K562 (cell line): Measurements from ENCODE around the gene RASGRP2. TPM values are rescaled to one million over a fixed set of nuclear protein-coding genes. Genes with fewer than 3 reads are reported as not detected.

Experiments
- ATAC-seq: fragments of 200-7000 bp; cut with Tn5 transposase; 3 replicates; pipeline ENCODE4 v1.9.1; 2020; ENCODE audit warnings: moderate library complexity
- BruUV-seq: library from RNA; stranded (reverse); fragments of 400-500 nt; replicated peaks from 2 replicates; lab custom pipeline; 2021; lab: Mats Ljungman, UMichigan
- CTCF ChIA-PET: fragments of 300-600 bp; formaldehyde crosslinking; extraction: SDS; loops from one replicate; lab custom pipeline; 2021; ENCODE audit warnings: low intra/inter-chr PET ratio; lab: Yijun Ruan, JAX
- POLR2A ChIA-PET: fragments of 300-600, 350-650 bp; sonication (Branson Sonifier 250); formaldehyde crosslinking; extraction: SDS; loops from one replicate; lab custom pipeline; 2021; ENCODE audit warnings: antibody characterized with exemption, inconsistent platforms; lab: Yijun Ruan, JAX
- DNase-seq, 4 experiments: peaks; one replicate each; pipeline versions ENCODE4 v3.0.0 to v3.0.0-alpha.2; 2011 to 2018; ENCODE audit warnings: low spot score in 3 of 4, mixed read lengths in 3 of 4; ENCODE audit errors: extremely low read depth in 1 of 4
- FAIRE-seq: peaks from 2 replicates; lab custom pipeline; 2011; peaks lifted over from hg19 to GRCh38; lab: Jason Lieb, UNC
- H2AFZ ChIP-seq: 2 replicates; pipeline ENCODE4 v1.6.0; 2011; ENCODE audit warnings: low read depth, low read length, control low read depth, inconsistent platforms
- H3K27ac ChIP-seq: fragments of 200-600 bp; 3 replicates; pipeline ENCODE4 v1.8.0; 2011; ENCODE audit warnings: low read depth, mild to moderate bottlenecking, control low read depth, inconsistent platforms, low read length, moderate library complexity, mixed read lengths; ENCODE audit errors: extremely low read depth
- H3K27me3 ChIP-seq, 2 experiments: fragments of 300-600 bp in 1 of 2; 2 replicates in 1 of 2; 3 replicates in 1 of 2; pipeline versions ENCODE4 v1.6.0 to v1.8.0; 2011; ENCODE audit warnings: inconsistent platforms in 2 of 2, low read length in 2 of 2, mild to moderate bottlenecking in 1 of 2, mixed read lengths in 1 of 2, moderate library complexity in 1 of 2; ENCODE audit not compliant: control insufficient read depth in 2 of 2, insufficient read depth in 2 of 2
- H3K36me3 ChIP-seq: fragments of 300-600 bp; 3 replicates; pipeline ENCODE4 v1.8.0; 2011; ENCODE audit warnings: mild to moderate bottlenecking, low read length, inconsistent platforms; ENCODE audit not compliant: control insufficient read depth, insufficient read depth
- H3K4me1 ChIP-seq, 2 experiments: fragments of 200-600 bp in 1 of 2; replicated peaks in 1 of 2; 2 replicates in 1 of 2; 3 replicates in 1 of 2; pipeline versions ENCODE4 v1.5.1 to v1.8.0; 2011; ENCODE audit warnings: inconsistent platforms in 2 of 2, low read length in 2 of 2, mild to moderate bottlenecking in 1 of 2, mixed read lengths in 1 of 2, moderate library complexity in 1 of 2; ENCODE audit not compliant: control insufficient read depth in 2 of 2, insufficient read depth in 2 of 2
- H3K4me2 ChIP-seq: 2 replicates; pipeline ENCODE4 v1.6.1; 2011; ENCODE audit warnings: low read length, control low read depth, inconsistent platforms, mixed read lengths; ENCODE audit not compliant: insufficient read depth
- H3K4me3 ChIP-seq: fragments of 200-600 bp; sonication (generic), shearing (Covaris generic); 2 replicates; pipeline ENCODE4 v1.5.1; 2016; ENCODE audit warnings: control low read depth, inconsistent platforms
- H3K79me2 ChIP-seq: fragments of 200-600 bp; 3 replicates; pipeline ENCODE4 v1.8.0; 2011; ENCODE audit warnings: low read length, inconsistent platforms; ENCODE audit not compliant: control insufficient read depth, insufficient read depth
- H3K9ac ChIP-seq, 2 experiments: 2 replicates each; pipeline versions ENCODE4 v1.6.0 to v1.6.1; 2011; ENCODE audit warnings: low read depth in 2 of 2, low read length in 2 of 2, control low read depth in 1 of 2, inconsistent platforms in 1 of 2, mild to moderate bottlenecking in 1 of 2, mixed read lengths in 1 of 2; ENCODE audit not compliant: insufficient read depth in 1 of 2
- H3K9me1 ChIP-seq: one replicate; pipeline ENCODE4 v1.6.0; 2011; ENCODE audit warnings: inconsistent platforms, mild to moderate bottlenecking, low read length, moderate library complexity; ENCODE audit not compliant: control insufficient read depth, insufficient read depth
- H3K9me3 ChIP-seq: replicated peaks from 2 replicates; pipeline ENCODE4 v1.5.1; 2011; ENCODE audit warnings: low read depth, low read length, inconsistent platforms; ENCODE audit not compliant: control insufficient read depth, insufficient read depth
- H4K20me1 ChIP-seq: replicated peaks from 2 replicates; pipeline ENCODE4 v1.6.1; 2011; ENCODE audit warnings: low read length, inconsistent platforms, mixed read lengths; ENCODE audit not compliant: control insufficient read depth, insufficient read depth
- CBX2 ChIP-seq: fragments of 200-600 bp; sonication (generic); IDR thresholded peaks from one replicate; pipeline ENCODE4 v1.6.1; 2012; ENCODE audit warnings: mild to moderate bottlenecking, low read length, inconsistent platforms; ENCODE audit not compliant: insufficient read depth, poor library complexity, severe bottlenecking
- PML ChIP-seq: IDR thresholded peaks from 2 replicates; pipeline ENCODE4 v1.6.1; 2012; ENCODE audit warnings: low read length, inconsistent platforms
- POLR2A ChIP-seq: fragments of 450-650 bp; conservative IDR thresholded peaks from 2 replicates; pipeline ENCODE4 v1.6.1; 2016
- POLR2AphosphoS5 ChIP-seq: IDR thresholded peaks from 2 replicates; pipeline ENCODE4 v1.6.1; 2011; ENCODE audit warnings: mild to moderate bottlenecking, low read depth, low read length, moderate library complexity; ENCODE audit not compliant: control insufficient read depth, insufficient read depth
- ZMIZ1 ChIP-seq, 2 experiments: fragments of 150-350 bp in 1 of 2; IDR thresholded peaks; 2 replicates each; pipeline ENCODE4 v1.6.1; 2012 to 2016; ENCODE audit warnings: low read depth in 2 of 2, low read length in 2 of 2, mild to moderate bottlenecking in 1 of 2, moderate library complexity in 1 of 2
- WGBS: fragments of 100-300 bp; shearing (Covaris generic); methylation state at CpG from one replicate; pipeline ENCODE4 v1.1.6; 2016; ENCODE audit warnings: low coverage, mixed read lengths; ENCODE audit not compliant: insufficient coverage; ENCODE audit errors: missing lambda C conversion rate; 5-methylcytosine and 5-hydroxymethylcytosine counted together
- in situ Hi-C: fragments of 300-500 bp; cut with MboI; formaldehyde crosslinking; loops from 4 replicates; pipeline ENCODE4 v1.15.0; 2018; ENCODE audit warnings: inconsistent platforms, mixed read lengths
- intact Hi-C: fragments of 100-400 bp; cut with micrococcal nuclease; formaldehyde crosslinking; loops from 2 replicates; pipeline ENCODE4 v1.14.2; 2022
- polyA plus RNA-seq, 8 experiments: library from polyadenylated mRNA; depleted of rRNA in 4 of 8; stranded (reverse) in 5 of 8; unstranded in 3 of 8; fragments of >200 nt; fragmentation: Nextera tagmentation in 2 of 8; fragmentation: Illumina TruSeq in 1 of 8; extraction: Ambion mirVana in 2 of 8; extraction: Trizol in 1 of 8; gene quantifications; 2 replicates each; pipeline versions ENCODE4 v1.2.1 to v1.2.3, GENCODE V29; 2011 to 2014; ENCODE audit warnings: inconsistent platforms in 1 of 8, missing spikeins in 1 of 8
- total RNA-seq, 7 experiments: library from RNA; depleted of rRNA in 6 of 7; stranded (reverse); fragments of >200 nt in 6 of 7; fragmentation: Illumina TruSeq in 2 of 7; extraction: Trizol in 2 of 7; gene quantifications; 2 replicates each; pipeline versions ENCODE4 v1.2.1 to v1.2.3, GENCODE V29; 2011 to 2021; ENCODE audit warnings: low replicate concordance in 1 of 7

Gene RASGRP2
- total and polyA plus RNA-seq, 9 of the 15 experiments (the other 6 are each of a cell fraction or from before 2014, with no cell fraction given), result 0.87 to 22.7 (median 5.5) TPM

DNA sequence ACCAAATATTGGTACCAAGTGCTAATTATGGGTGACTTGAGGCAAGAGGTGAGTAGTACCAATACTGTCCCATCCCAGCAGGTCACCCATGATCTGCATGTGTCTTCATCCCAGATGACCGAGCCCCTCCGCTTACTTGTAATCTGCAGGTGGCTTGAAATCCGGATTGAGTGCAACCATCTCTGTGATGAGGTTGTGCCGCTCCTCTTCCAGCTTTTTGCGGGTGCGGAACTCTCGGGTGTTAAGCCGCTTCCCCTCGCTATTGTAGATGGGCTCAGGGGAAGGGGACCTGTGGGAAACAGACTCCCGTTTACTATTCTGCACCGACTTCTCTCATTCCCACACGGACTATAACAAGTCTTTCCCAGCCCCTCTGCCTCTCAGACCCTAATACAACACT lies 26.2 kb upstream of the RASGRP2 start:
- H3K9me3 ChIP-seq, result no peaks in the 10 kb centered on the region
- H3K27me3 ChIP-seq, result no peaks in the 10 kb centered on the region
- intact Hi-C loops, result no loop called here
- peaks cover 98% of the 10 kb centered on the region for H3K36me3 ChIP-seq
- ATAC-seq, result no peak
- no peak overlapping the region for H3K27ac ChIP-seq
- POLR2A ChIA-PET, result interaction anchor here (0.9 to 10.8 kb wide), 2 partner anchors 7 to 9 kb away, joined by 4 to 168 read pairs; partner anchors contain the start of gene PYGM
- TF ChIP-seq CBX2, result no peak
- TF ChIP-seq PML, result peak; percentile 19; the same call in 1 of the 2 replicates
- peak; percentile 17; the same call in 1 of the 2 replicates for TF ChIP-seq POLR2AphosphoS5
- TF ChIP-seq ZMIZ1 (IDR thresholded peaks at IDR 0.05; ENCODE audit: low read depth in 2 of 2, low read length in 2 of 2), result no peak
- TF ChIP-seq POLR2A, result peak; percentile 36; the same call in 1 of the 2 replicates
- TF ChIP-seq, all 486 proteins: peak for 3
- 97% methylated on average over 9 of the region's 12 CpGs for WGBS
- Histone ChIP-seq H4K20me1 (peaks cover 52% of the 10 kb centered on the region), H3K4me2 (no peak overlapping the region), H3K79me2 (peaks cover 78% of the 10 kb centered on the region), H3K4me1 (peaks cover 0 to 14% of the 10 kb centered on the region in 2 experiments; a peak in 1 of 5 replicates), H3K4me3 (no peak overlapping the region), H3K9ac (no peak overlapping the region), H3K9me1 (peaks cover 5% of the 10 kb centered on the region), H2AFZ (no peak overlapping the region)
- CTCF ChIA-PET, result no interaction called here
- DNase-seq, result no peak
- in situ Hi-C loops, result no loop called here
- FAIRE-seq, result no peak
- no TSS peak for BruUV-seq
